Stimulated activated CD4-positive, alpha-beta T cell treated with anti-CD3 and anti-CD28 coated beads, TNF-alpha, amount 100 ng/mL, for 4 hours (primary cell): ENCODE results near the gene MRPL16.
"Not testable (repeated sequence)": the region's sequence is repeated elsewhere in the genome, so short reads cannot be mapped to it uniquely, and the experiment has no call there.

ENCODE experiments used
- DNase-seq, 3 experiments: peaks; one replicate each; pipeline ENCODE4 v3.0.0-alpha.2; 2020; ENCODE audit warnings: low read depth in 3 of 3

MRPL16 gene

GRCh38 chr11:59810189-59810910 lies at the start of gene MRPL16:
MRPL16 (minus strand) TSS chr11:59810778; CDS start chr11:59810658, 120 bp downstream.
- DNase-seq, result peak; percentile 77 to 86 (median 82)

- DNase-seq, result no peak
Measured at GRCh38 chr11:59859673-59860072, 49.1 kb upstream of the MRPL16 start.

GRCh38 chr11:59857439-59858434 lies 47.2 kb upstream of the MRPL16 start:
- DNase-seq, result no peak

- no peak for DNase-seq
Measured at GRCh38 chr11:59854871-59855270, 44.3 kb upstream of the MRPL16 start.

- DNase-seq, result not testable (repeated sequence)
Measured at GRCh38 chr11:59851416-59851815, 40.8 kb upstream of the MRPL16 start.

GRCh38 chr11:59849551-59849950 lies 39.0 kb upstream of the MRPL16 start:
- DNase-seq, result not testable (repeated sequence)

- no peak for DNase-seq
Measured at GRCh38 chr11:59849129-59849528, 38.6 kb upstream of the MRPL16 start.

- not testable (repeated sequence) for DNase-seq
Measured at GRCh38 chr11:59848439-59848838, 37.9 kb upstream of the MRPL16 start.

GRCh38 chr11:59847626-59848025 lies 37.0 kb upstream of the MRPL16 start:
- DNase-seq, result no peak

- no peak for DNase-seq
Measured at GRCh38 chr11:59846556-59846955, 36.0 kb upstream of the MRPL16 start.

GRCh38 chr11:59845399-59845798 lies 34.8 kb upstream of the MRPL16 start, which contains the start of gene CBLIF:
CBLIF (minus strand) TSS chr11:59845499; CDS start chr11:59845453, 46 bp downstream.
- no peak for DNase-seq

- no peak for DNase-seq
Measured at GRCh38 chr11:59842316-59842715, 31.7 kb upstream of the MRPL16 start.

GRCh38 chr11:59841514-59841913 lies 30.9 kb upstream of the MRPL16 start:
- DNase-seq, result no peak

- no peak for DNase-seq
Measured at GRCh38 chr11:59839615-59840014, 29.0 kb upstream of the MRPL16 start.

GRCh38 chr11:59833602-59834001 lies 23.0 kb upstream of the MRPL16 start:
- DNase-seq, result no peak

GRCh38 chr11:59829358-59829757 lies 18.8 kb upstream of the MRPL16 start:
- no peak for DNase-seq

- DNase-seq, result no peak
Measured at GRCh38 chr11:59822989-59823566, 12.5 kb upstream of the MRPL16 start.

- no peak for DNase-seq
Measured at GRCh38 chr11:59818572-59818971, 8.0 kb upstream of the MRPL16 start.

GRCh38 chr11:59816434-59816833 lies 5.9 kb upstream of the MRPL16 start:
- not testable (repeated sequence) for DNase-seq

- DNase-seq, result no peak
Measured at GRCh38 chr11:59815754-59816153, 5.2 kb upstream of the MRPL16 start.

- DNase-seq, result no peak
Measured at GRCh38 chr11:59814021-59814420, 3.4 kb upstream of the MRPL16 start.

GRCh38 chr11:59813364-59813763 lies 2.8 kb upstream of the MRPL16 start:
- no peak for DNase-seq
